Measurements from ENCODE around the gene INAFM2. TPM values are rescaled to one million over a fixed set of nuclear protein-coding genes. Genes with fewer than 3 reads are reported as not detected.
A peak's percentile ranks its signal among the peaks of the same experiment; 100 is the strongest.

The INAFM2 gene
- total RNA-seq = 44.2 TPM

GRCh38 chr15:40323239-40323952, at the start of gene INAFM2:
TSS of gene INAFM2 (plus strand) at chr15:40323692. CDS start at chr15:40324056, 364 bp downstream.
- DNase-seq (ENCODE audit: low spot score) = peak; percentile 92

- peak; percentile 73 for DNase-seq (ENCODE audit: low spot score)
Observed at GRCh38 chr15:40274350-40275274, 48.9 kb upstream of the INAFM2 start.

GRCh38 chr15:40275523-40275922, 48.0 kb upstream of the INAFM2 start:
- no peak for DNase-seq (ENCODE audit: low spot score)

- no peak for DNase-seq (ENCODE audit: low spot score)
Observed at GRCh38 chr15:40275954-40276353, 47.5 kb upstream of the INAFM2 start.

- no peak for DNase-seq (ENCODE audit: low spot score)
Observed at GRCh38 chr15:40276927-40277326, 46.6 kb upstream of the INAFM2 start.

GRCh38 chr15:40277471-40277870, 46.0 kb upstream of the INAFM2 start:
- no peak for DNase-seq (ENCODE audit: low spot score)

GRCh38 chr15:40278026-40278425, 45.5 kb upstream of the INAFM2 start:
- DNase-seq (ENCODE audit: low spot score) = no peak

GRCh38 chr15:40279437-40280141, 43.9 kb upstream of the INAFM2 start:
- DNase-seq (ENCODE audit: low spot score) = peak; percentile 67

- DNase-seq (ENCODE audit: low spot score) = no peak
Observed at GRCh38 chr15:40280260-40281056, 43.0 kb upstream of the INAFM2 start.

- no peak for DNase-seq (ENCODE audit: low spot score)
Observed at GRCh38 chr15:40281057-40281800, 42.3 kb upstream of the INAFM2 start.

- DNase-seq (ENCODE audit: low spot score) = no peak
Observed at GRCh38 chr15:40281801-40282146, 41.7 kb upstream of the INAFM2 start.

- peak; percentile 38 for DNase-seq (ENCODE audit: low spot score)
Observed at GRCh38 chr15:40282147-40282868, 41.2 kb upstream of the INAFM2 start.

- no peak for DNase-seq (ENCODE audit: low spot score)
Observed at GRCh38 chr15:40282869-40283614, 40.5 kb upstream of the INAFM2 start, which contains the start of gene ANKRD63. TSS of gene ANKRD63 (minus strand) at chr15:40283064. CDS start at chr15:40282586, 478 bp downstream.

GRCh38 chr15:40283615-40284300, 39.7 kb upstream of the INAFM2 start:
- DNase-seq (ENCODE audit: low spot score) = no peak

GRCh38 chr15:40285151-40285550, 38.3 kb upstream of the INAFM2 start:
- no peak for DNase-seq (ENCODE audit: low spot score)

GRCh38 chr15:40285554-40286011, 37.9 kb upstream of the INAFM2 start:
- DNase-seq (ENCODE audit: low spot score) = no peak

- DNase-seq (ENCODE audit: low spot score) = no peak
Observed at GRCh38 chr15:40286061-40286532, 37.4 kb upstream of the INAFM2 start.

- no peak for DNase-seq (ENCODE audit: low spot score)
Observed at GRCh38 chr15:40286794-40287193, 36.7 kb upstream of the INAFM2 start.
